IMR-90 (cell line): ENCODE results near the gene RC3H1.

ENCODE experiments used
- CEBPB ChIP-seq: IDR thresholded peaks from 2 replicates; pipeline ENCODE4 v1.6.1; 2012; ENCODE audit warnings: low read depth, low read length, improper control_type of control experiment
- CHD1 ChIP-seq: IDR thresholded peaks from 2 replicates; pipeline ENCODE4 v1.6.1; 2012; ENCODE audit warnings: low read depth, low read length, improper control_type of control experiment
- CTCF ChIP-seq: conservative IDR thresholded peaks from 2 replicates; pipeline ENCODE4 v1.5.1; 2012; ENCODE audit warnings: mild to moderate bottlenecking, low read depth, low read length, improper control_type of control experiment
- MAFK ChIP-seq: IDR thresholded peaks from 2 replicates; pipeline ENCODE4 v1.6.1; 2012; ENCODE audit warnings: low read depth, low read length, improper control_type of control experiment
- MAZ ChIP-seq: IDR thresholded peaks from 2 replicates; pipeline ENCODE4 v1.6.1; 2012; ENCODE audit warnings: low read depth, mild to moderate bottlenecking, low read length, improper control_type of control experiment, moderate library complexity, borderline replicate concordance
- MXI1 ChIP-seq: IDR thresholded peaks from 2 replicates; pipeline ENCODE4 v1.6.1; 2012; ENCODE audit warnings: low read depth, mild to moderate bottlenecking, low read length, moderate library complexity, borderline replicate concordance
- NFE2L2 ChIP-seq: fragments of 150-350 bp; IDR thresholded peaks from 2 replicates; pipeline ENCODE4 v1.6.1; 2016; ENCODE audit warnings: low read depth, mild to moderate bottlenecking, low read length
- POLR2A ChIP-seq: IDR thresholded peaks from 2 replicates; pipeline ENCODE4 v1.6.1; 2012; ENCODE audit warnings: mild to moderate bottlenecking, low read depth, low read length
- RAD21 ChIP-seq: IDR thresholded peaks from 2 replicates; pipeline ENCODE4 v1.6.1; 2012; ENCODE audit warnings: low read length, improper control_type of control experiment
- RCOR1 ChIP-seq: IDR thresholded peaks from 2 replicates; pipeline ENCODE4 v1.6.1; 2012; ENCODE audit warnings: mild to moderate bottlenecking, low read length, improper control_type of control experiment; ENCODE audit not compliant: insufficient replicate concordance
- RFX5 ChIP-seq: IDR thresholded peaks from 2 replicates; pipeline ENCODE4 v1.8.0; 2012; ENCODE audit warnings: low read depth, mild to moderate bottlenecking, low read length, moderate library complexity
- USF2 ChIP-seq: fragments of 150-350 bp; IDR thresholded peaks from 2 replicates; pipeline ENCODE4 v1.6.1; 2017; ENCODE audit warnings: mild to moderate bottlenecking, antibody characterized with exemption, low read length, low read depth
- TF ChIP-seq, protein P1 (sequence below): fragments of 150-350 bp; IDR thresholded peaks from 2 replicates; pipeline ENCODE4 v1.6.1; 2016; ENCODE audit warnings: low read depth, mild to moderate bottlenecking, low read length, moderate library complexity, borderline replicate concordance

DNA sequence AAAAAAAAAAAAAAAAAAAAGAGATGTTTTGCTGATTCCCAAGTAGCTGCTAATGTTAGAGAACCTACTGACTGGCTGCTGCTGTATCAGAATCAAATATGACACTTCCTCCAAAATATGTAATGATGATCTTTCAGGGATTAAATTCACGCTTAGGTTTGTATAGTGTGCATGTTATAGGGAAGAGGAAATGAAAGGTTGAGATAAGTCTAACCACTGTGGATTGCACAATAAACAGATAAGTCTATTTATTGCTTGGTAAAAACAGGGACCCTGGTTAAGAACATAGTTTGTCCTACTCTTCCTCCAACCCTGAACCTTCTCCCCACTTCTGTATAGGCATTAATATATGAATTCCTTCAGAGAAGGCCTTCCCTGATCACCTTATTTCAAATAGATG is 13.2 kb downstream of the RC3H1 start:
- no peak for TF ChIP-seq CTCF
- no peak for TF ChIP-seq CHD1
- no peak for TF ChIP-seq POLR2A
- TF ChIP-seq CEBPB, result peak; percentile 92
- TF ChIP-seq, protein P1, sequence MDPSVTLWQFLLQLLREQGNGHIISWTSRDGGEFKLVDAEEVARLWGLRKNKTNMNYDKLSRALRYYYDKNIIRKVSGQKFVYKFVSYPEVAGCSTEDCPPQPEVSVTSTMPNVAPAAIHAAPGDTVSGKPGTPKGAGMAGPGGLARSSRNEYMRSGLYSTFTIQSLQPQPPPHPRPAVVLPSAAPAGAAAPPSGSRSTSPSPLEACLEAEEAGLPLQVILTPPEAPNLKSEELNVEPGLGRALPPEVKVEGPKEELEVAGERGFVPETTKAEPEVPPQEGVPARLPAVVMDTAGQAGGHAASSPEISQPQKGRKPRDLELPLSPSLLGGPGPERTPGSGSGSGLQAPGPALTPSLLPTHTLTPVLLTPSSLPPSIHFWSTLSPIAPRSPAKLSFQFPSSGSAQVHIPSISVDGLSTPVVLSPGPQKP, result no peak
- no peak for TF ChIP-seq MAFK
- TF ChIP-seq RCOR1, result no peak
- no peak for TF ChIP-seq RFX5
- TF ChIP-seq MAZ, result no peak
- TF ChIP-seq MXI1, result no peak
- TF ChIP-seq USF2, result no peak
- no peak for TF ChIP-seq NFE2L2
- no peak for TF ChIP-seq RAD21
